ENCODE data around the gene STK36. TPM values are rescaled to one million over a fixed set of nuclear protein-coding genes. Genes with fewer than 3 reads are reported as not detected.
"Not testable (repeated sequence)": the region's sequence is repeated elsewhere in the genome, so short reads cannot be mapped to it uniquely, and the experiment has no call there.

The STK36 gene
- polyA plus RNA-seq, 3 donors = 15.3 to 18.7 (median 17.5) TPM

GRCh38 chr2:218658671-218659257, 13.1 kb upstream of the STK36 start:
- WGBS, 3 donors = 1 to 3% (median 2%) methylated on average over 27 of the region's 27 CpGs
- H3K27ac ChIP-seq (ENCODE audit: low read depth, low read length) = no peak overlapping the region

GRCh38 chr2:218659258-218659987, 12.5 kb upstream of the STK36 start, which contains the start of the genes BCS1L and ZNF142:
TSS of gene BCS1L (plus strand) at chr2:218659683. CDS start at chr2:218660988, 1,305 bp downstream.
TSS of gene ZNF142 (minus strand) at chr2:218659623. CDS start at chr2:218656429, 3,194 bp downstream.
- H3K27ac ChIP-seq (ENCODE audit: low read depth, low read length) = no peak within 1 kb of the TSS
- WGBS, 3 donors = 0 to 1% (median 1%) methylated on average over 49 of the region's 49 CpGs

- H3K27ac ChIP-seq (ENCODE audit: low read depth, low read length) = no peak overlapping the region
- 8 to 17% (median 17%) methylated on average over 8 of the region's 8 CpGs for WGBS, 3 donors
These were observed 11.9 kb upstream of the STK36 start for GRCh38 chr2:218659988-218660358.

- WGBS, 3 donors = 83 to 87% (median 84%) methylated on average over 7 of the region's 7 CpGs
- no peak overlapping the region for H3K27ac ChIP-seq (ENCODE audit: low read depth, low read length)
These were observed 9.5 kb upstream of the STK36 start for GRCh38 chr2:218662377-218662776.

GRCh38 chr2:218662827-218663226, 9.1 kb upstream of the STK36 start:
- H3K27ac ChIP-seq (ENCODE audit: low read depth, low read length) = no peak overlapping the region
- 81 to 89% (median 86%) methylated on average over 10 of the region's 10 CpGs for WGBS, 3 donors

- no peak overlapping the region for H3K27ac ChIP-seq (ENCODE audit: low read depth, low read length)
- 89 to 91% (median 91%) methylated on average over 15 of the region's 15 CpGs for WGBS, 3 donors
These were observed 8.0 kb upstream of the STK36 start for GRCh38 chr2:218663901-218664300.

- H3K27ac ChIP-seq (ENCODE audit: low read depth, low read length) = no peak overlapping the region
- 86 to 96% (median 95%) methylated on average over 7 of the region's 7 CpGs for WGBS, 3 donors
These were observed 7.2 kb upstream of the STK36 start for GRCh38 chr2:218664653-218665052.

GRCh38 chr2:218671097-218671653, 711 bp upstream of the STK36 start:
- no peak overlapping the region for H3K27ac ChIP-seq (ENCODE audit: low read depth, low read length)
- 42 to 48% (median 46%) methylated on average over 12 of the region's 12 CpGs for WGBS, 3 donors

- WGBS, 3 donors = 55 to 74% (median 58%) methylated on average over 4 of the region's 4 CpGs
- H3K27ac ChIP-seq (ENCODE audit: low read depth, low read length) = no peak overlapping the region
These were observed 7.2 kb downstream of the STK36 start for GRCh38 chr2:218679119-218679518.

GRCh38 chr2:218680061-218680460, 8.2 kb downstream of the STK36 start:
- 77 to 85% (median 82%) methylated on average over 3 of the region's 3 CpGs for WGBS, 3 donors
- H3K27ac ChIP-seq (ENCODE audit: low read depth, low read length) = no peak overlapping the region

- 22 to 29% (median 25%) methylated on average over 5 of the region's 5 CpGs for WGBS, 3 donors
These were observed 15.6 kb downstream of the STK36 start for GRCh38 chr2:218687400-218688060.

GRCh38 chr2:218691234-218691633, 19.3 kb downstream of the STK36 start:
- no peak overlapping the region for H3K27ac ChIP-seq (ENCODE audit: low read depth, low read length)

More at GRCh38 chr2:218687400-218688060, 15.6 kb downstream of the STK36 start:
- not testable (repeated sequence) for H3K27ac ChIP-seq (ENCODE audit: low read depth, low read length)

GRCh38 chr2:218694405-218695145, 22.7 kb downstream of the STK36 start:
- H3K27ac ChIP-seq (ENCODE audit: low read depth, low read length) = no peak overlapping the region
- WGBS, 3 donors = 85 to 96% (median 87%) methylated on average over 3 of the region's 3 CpGs

GRCh38 chr2:218698885-218699284, 27.0 kb downstream of the STK36 start:
- 80 to 94% (median 92%) methylated on average over 8 of the region's 8 CpGs for WGBS, 3 donors

GRCh38 chr2:218701806-218702205, 29.9 kb downstream of the STK36 start:
- H3K27ac ChIP-seq (ENCODE audit: low read depth, low read length) = no peak overlapping the region
- 93% methylated on average over 2 of the region's 2 CpGs for WGBS, 3 donors

More at GRCh38 chr2:218698885-218699284, 27.0 kb downstream of the STK36 start:
- H3K27ac ChIP-seq (ENCODE audit: low read depth, low read length) = no peak overlapping the region

- 83 to 89% (median 86%) methylated on average over 4 of the region's 4 CpGs for WGBS, 3 donors
- no peak overlapping the region for H3K27ac ChIP-seq (ENCODE audit: low read depth, low read length)
These were observed 31.5 kb downstream of the STK36 start for GRCh38 chr2:218703341-218703740.

GRCh38 chr2:218708086-218708485, 36.2 kb downstream of the STK36 start:
- 85 to 96% (median 90%) methylated on average over 4 of the region's 4 CpGs for WGBS, 3 donors
- H3K27ac ChIP-seq (ENCODE audit: low read depth, low read length) = no peak overlapping the region

- H3K27ac ChIP-seq (ENCODE audit: low read depth, low read length) = no peak overlapping the region
- WGBS, 3 donors = 77 to 90% (median 83%) methylated on average over 8 of the region's 8 CpGs
These were observed 38.0 kb downstream of the STK36 start for GRCh38 chr2:218709908-218710307.
